ENCODE data around the gene WNT2B. TPM values are rescaled to one million over a fixed set of nuclear protein-coding genes. Genes with fewer than 3 reads are reported as not detected.

The WNT2B gene
- total RNA-seq, 2 experiments from 2014 or later = not detected

DNA sequence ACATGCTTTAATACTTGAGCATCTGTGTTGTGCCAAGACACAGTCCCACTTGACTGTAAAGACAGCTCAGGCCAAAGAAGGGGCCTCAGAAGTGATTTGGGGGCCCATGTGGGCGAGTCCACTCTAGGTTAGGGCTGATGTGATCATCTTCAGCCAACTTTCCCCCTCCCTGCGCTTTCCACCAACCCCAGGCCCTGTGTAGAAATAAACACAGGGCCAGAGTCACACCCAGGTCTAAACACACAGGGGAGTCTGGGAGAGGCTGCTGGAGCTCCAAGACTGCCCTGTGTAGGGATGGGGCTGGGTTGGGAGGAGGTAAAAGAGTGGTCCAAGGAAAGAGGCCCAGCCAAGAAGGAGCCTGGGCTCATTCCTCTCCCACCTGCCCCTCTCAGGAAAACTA lies 2.5 kb upstream of the WNT2B start:
- ATAC-seq = no peak
- Mint-ChIP-seq H3K36me3 (ENCODE audit: low read depth) (no peaks in the 10 kb centered on the region), H3K4me3 (no peak overlapping the region), H3K27me3 (peaks cover 50% of the 10 kb centered on the region), H3K27ac (no peak overlapping the region), H3K4me1 (ENCODE audit: low read depth) (peaks cover 10% of the 10 kb centered on the region), H3K9me3 (no peaks in the 10 kb centered on the region)
- ChIA-PET CTCF (interaction anchor here (1.2 kb wide), 1 partner anchor 204 kb away, joined by 3 read pairs; no protein-coding TSS in a partner anchor), POLR2A (no interaction called here)
- TF ChIP-seq, protein P1, sequence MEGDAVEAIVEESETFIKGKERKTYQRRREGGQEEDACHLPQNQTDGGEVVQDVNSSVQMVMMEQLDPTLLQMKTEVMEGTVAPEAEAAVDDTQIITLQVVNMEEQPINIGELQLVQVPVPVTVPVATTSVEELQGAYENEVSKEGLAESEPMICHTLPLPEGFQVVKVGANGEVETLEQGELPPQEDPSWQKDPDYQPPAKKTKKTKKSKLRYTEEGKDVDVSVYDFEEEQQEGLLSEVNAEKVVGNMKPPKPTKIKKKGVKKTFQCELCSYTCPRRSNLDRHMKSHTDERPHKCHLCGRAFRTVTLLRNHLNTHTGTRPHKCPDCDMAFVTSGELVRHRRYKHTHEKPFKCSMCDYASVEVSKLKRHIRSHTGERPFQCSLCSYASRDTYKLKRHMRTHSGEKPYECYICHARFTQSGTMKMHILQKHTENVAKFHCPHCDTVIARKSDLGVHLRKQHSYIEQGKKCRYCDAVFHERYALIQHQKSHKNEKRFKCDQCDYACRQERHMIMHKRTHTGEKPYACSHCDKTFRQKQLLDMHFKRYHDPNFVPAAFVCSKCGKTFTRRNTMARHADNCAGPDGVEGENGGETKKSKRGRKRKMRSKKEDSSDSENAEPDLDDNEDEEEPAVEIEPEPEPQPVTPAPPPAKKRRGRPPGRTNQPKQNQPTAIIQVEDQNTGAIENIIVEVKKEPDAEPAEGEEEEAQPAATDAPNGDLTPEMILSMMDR (IDR thresholded peaks at IDR 0.05) = no peak
- DNase-seq = no peak
- intact Hi-C loops (cut with micrococcal nuclease) = loop anchor here (10.0 kb wide), 1 partner anchor 108 kb away; the partner anchor contains the start of genes CAPZA1 and ST7L

DNA sequence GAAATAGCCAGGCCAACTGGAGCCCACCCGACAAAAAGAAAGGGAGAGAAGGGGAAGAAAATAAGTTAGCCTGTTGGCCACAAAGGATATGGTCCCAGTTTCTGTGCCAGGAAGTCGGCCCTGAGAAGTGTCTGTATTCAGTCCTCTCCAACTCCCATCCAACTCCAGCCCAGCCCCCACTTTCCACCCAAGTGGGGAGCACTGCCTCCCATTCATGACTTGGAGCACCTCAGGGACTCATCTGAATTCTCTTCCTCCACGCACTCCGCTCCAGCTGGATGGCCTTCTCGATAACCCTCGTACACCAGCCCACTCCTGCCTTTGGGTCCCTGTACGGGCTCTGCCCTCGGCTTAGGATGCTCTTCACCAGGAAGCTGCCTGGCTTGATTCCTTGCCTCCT lies 2.0 kb upstream of the WNT2B start:
- TF ChIP-seq, protein P1 (IDR thresholded peaks at IDR 0.05) = no peak

DNA sequence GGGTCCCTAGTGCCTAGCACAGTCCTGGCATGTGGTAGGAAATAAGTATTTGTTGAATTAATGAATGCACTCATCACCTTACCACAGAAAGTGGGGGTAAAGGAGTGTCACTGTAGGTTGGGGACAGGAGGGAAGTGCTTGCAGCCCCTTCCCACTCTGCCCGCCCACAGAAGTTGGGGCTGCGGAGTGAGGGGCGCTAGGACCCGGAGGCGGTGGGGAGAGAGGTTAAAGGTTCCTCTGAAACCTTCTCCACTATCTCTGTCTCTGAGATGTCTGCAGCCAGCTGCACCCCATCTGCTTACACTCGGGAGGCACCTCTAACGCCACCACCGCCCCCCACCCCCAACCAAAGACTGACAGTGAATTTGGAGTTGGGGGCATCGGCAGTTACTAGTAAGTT lies 1.4 kb upstream of the WNT2B start:
- no peak for DNase-seq
- peaks cover 43% of the 10 kb centered on the region for H3K27me3 Mint-ChIP-seq
- H3K27ac Mint-ChIP-seq = no peak overlapping the region
- H3K4me3 Mint-ChIP-seq = peak overlapping the region; percentile 67
- no peak for ATAC-seq
- H3K4me1 Mint-ChIP-seq (ENCODE audit: low read depth) = peaks cover 6% of the 10 kb centered on the region
- no peaks in the 10 kb centered on the region for H3K9me3 Mint-ChIP-seq
- TF ChIP-seq, protein P1 (IDR thresholded peaks at IDR 0.05) = no peak
- ChIA-PET CTCF (interaction anchor here (3.0 kb wide), 1 partner anchor 116 kb away, joined by 14 read pairs; no protein-coding TSS in a partner anchor), POLR2A (interaction anchor here (2.1 kb wide), 1 partner anchor 111 kb away, joined by 5 read pairs; no protein-coding TSS in a partner anchor)
- intact Hi-C loops (cut with micrococcal nuclease) = loop anchor here (10.0 kb wide), 1 partner anchor 107 kb away; the partner anchor contains the start of genes CAPZA1 and ST7L
- H3K36me3 Mint-ChIP-seq (ENCODE audit: low read depth) = no peaks in the 10 kb centered on the region

More for the DNA sequence above, 2.0 kb upstream of the WNT2B start:
- Mint-ChIP-seq H3K9me3 (no peaks in the 10 kb centered on the region), H3K27ac (no peak overlapping the region), H3K36me3 (ENCODE audit: low read depth) (no peaks in the 10 kb centered on the region), H3K4me3 (no peak overlapping the region), H3K27me3 (peaks cover 46% of the 10 kb centered on the region), H3K4me1 (ENCODE audit: low read depth) (peaks cover 7% of the 10 kb centered on the region)
- intact Hi-C loops (cut with micrococcal nuclease) = loop anchor here (10.0 kb wide), 1 partner anchor 108 kb away; the partner anchor contains the start of genes CAPZA1 and ST7L
- ChIA-PET CTCF (interaction anchor here (1.2 kb wide), 1 partner anchor 203 kb away, joined by 3 read pairs; no protein-coding TSS in a partner anchor), POLR2A (no interaction called here)
- no peak for DNase-seq
- no peak for ATAC-seq

DNA sequence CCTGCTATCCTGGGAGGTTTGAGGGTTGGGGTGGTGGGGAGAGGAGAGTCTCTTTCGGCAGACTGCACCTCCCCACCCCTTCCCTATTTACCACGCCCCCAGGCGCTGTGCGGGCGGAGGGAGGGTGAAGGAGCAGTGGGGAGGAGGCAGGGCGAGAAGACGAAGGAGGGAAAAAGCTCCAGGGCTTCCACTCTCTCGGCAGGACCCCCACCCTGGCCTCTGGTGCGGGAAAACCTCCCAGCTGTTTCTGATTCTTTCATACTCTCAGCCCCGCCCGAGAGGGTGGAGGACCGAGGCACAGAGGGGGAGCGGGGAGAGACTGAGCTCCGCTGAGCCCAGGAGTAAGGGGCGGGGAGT lies 866 bp upstream of the WNT2B start:
- ATAC-seq (peak; percentile 18), DNase-seq (peak; percentile 10)
- Mint-ChIP-seq H3K4me1 (ENCODE audit: low read depth) (peaks cover 2% of the 10 kb centered on the region), H3K27ac (no peak overlapping the region), H3K4me3 (peak overlapping the region; percentile 67), H3K9me3 (no peaks in the 10 kb centered on the region), H3K27me3 (peaks cover 37% of the 10 kb centered on the region), H3K36me3 (ENCODE audit: low read depth) (no peaks in the 10 kb centered on the region)
- ChIA-PET CTCF (interaction anchor here (3.0 kb wide), 1 partner anchor 117 kb away, joined by 14 read pairs; no protein-coding TSS in a partner anchor), POLR2A (interaction anchor here (1.1 to 2.1 kb wide), 2 partner anchors 43 to 110 kb away, joined by 3 to 5 read pairs; no protein-coding TSS in a partner anchor)
- intact Hi-C loops (cut with micrococcal nuclease) = loop anchor here (10.0 kb wide), 1 partner anchor 107 kb away; the partner anchor contains the start of genes CAPZA1 and ST7L
- TF ChIP-seq, protein P1 (IDR thresholded peaks at IDR 0.05) = no peak

DNA sequence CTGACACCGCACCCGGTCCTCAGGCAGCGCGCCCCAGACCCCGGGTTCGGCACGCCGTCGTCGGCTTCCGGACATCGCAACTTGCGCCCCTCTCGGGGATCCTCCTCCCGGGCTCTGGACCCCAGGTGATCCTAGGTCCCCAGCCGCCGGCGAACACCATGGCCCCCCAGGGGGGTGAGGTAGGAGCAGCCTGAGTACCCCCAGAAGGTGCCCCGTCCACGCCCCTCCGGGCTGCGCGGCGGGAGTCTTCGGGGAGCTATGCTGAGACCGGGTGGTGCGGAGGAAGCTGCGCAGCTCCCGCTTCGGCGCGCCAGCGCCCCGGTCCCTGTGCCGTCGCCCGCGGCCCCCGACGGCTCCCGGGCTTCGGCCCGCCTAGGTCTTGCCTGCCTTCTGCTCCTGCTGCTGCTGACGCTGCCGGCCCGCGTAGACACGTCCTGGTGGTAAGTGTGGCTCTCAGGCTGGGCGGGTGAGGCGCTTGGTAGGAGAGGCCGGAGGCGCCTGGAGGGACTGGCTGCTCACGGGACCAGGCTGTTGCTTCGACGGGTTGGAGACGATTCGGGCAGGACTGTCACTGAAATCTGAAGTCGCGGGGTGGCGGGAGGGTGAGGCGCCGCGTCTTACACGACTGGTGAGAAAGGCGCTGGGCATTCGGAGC lies 367 bp downstream of the WNT2B start:
- Mint-ChIP-seq H3K27ac (no peak overlapping the region), H3K4me3 (peak overlapping the region; percentile 41), H3K36me3 (ENCODE audit: low read depth) (no peaks in the 10 kb centered on the region), H3K4me1 (ENCODE audit: low read depth) (peaks cover 2% of the 10 kb centered on the region), H3K27me3 (peaks cover 28% of the 10 kb centered on the region), H3K9me3 (no peaks in the 10 kb centered on the region)
- TF ChIP-seq, protein P1 (IDR thresholded peaks at IDR 0.05) = no peak
- POLR2A ChIA-PET = interaction anchor here (0.6 to 2.1 kb wide), 3 partner anchors 44 to 287 kb away, joined by 3 to 5 read pairs (median 3); no protein-coding TSS in a partner anchor
- intact Hi-C loops (cut with micrococcal nuclease) = loop anchor here (10.0 kb wide), 1 partner anchor 106 kb away; the partner anchor contains the start of genes CAPZA1 and ST7L
- CTCF ChIA-PET = interaction anchor here (0.9 to 3.0 kb wide), 4 partner anchors 105 to 207 kb away, joined by 4 to 14 read pairs (median 6); partner anchors contain the start of gene PPM1J
- DNase-seq = peak; percentile 24
- peak; percentile 43 for ATAC-seq
